PC-3 (cell line): ENCODE results near the gene MAN1B1. TPM values are rescaled to one million over a fixed set of nuclear protein-coding genes. Genes with fewer than 3 reads are reported as not detected.

Experiments
- ATAC-seq: fragments of 200-7000 bp; cut with Tn5 transposase; 2 replicates; pipeline ENCODE4 v1.9.1; 2020; ENCODE audit warnings: mild to moderate bottlenecking, moderate library complexity
- BruUV-seq: library from RNA; stranded (reverse); fragments of 400-500 nt; replicated peaks from 2 replicates; lab custom pipeline; 2021; lab: Mats Ljungman, UMichigan
- CTCF ChIA-PET: fragments of 300-600 bp; sonication (Branson Sonifier 250); formaldehyde crosslinking; loops from one replicate; lab custom pipeline; 2022; ENCODE audit warnings: antibody characterized with exemption; lab: Charles Lee
- POLR2A ChIA-PET: fragments of 300-600 bp; sonication (Branson Sonifier 250); formaldehyde crosslinking; loops from one replicate; lab custom pipeline; 2022; ENCODE audit warnings: antibody characterized with exemption; ENCODE audit not compliant: unreplicated experiment; lab: Charles Lee
- DNase-seq: peaks from one replicate; pipeline ENCODE4 v3.0.0-alpha.2; 2015
- H2AFZ ChIP-seq: fragments of 300-600 bp; sonication (generic); 2 replicates; pipeline ENCODE4 v1.6.0; 2016; ENCODE audit warnings: antibody characterized with exemption, low read length
- H3F3A ChIP-seq: fragments of 300-600 bp; sonication (generic); one replicate; pipeline ENCODE4 v1.6.0; 2017; ENCODE audit warnings: antibody characterized with exemption, low read length, control low read depth, mild to moderate bottlenecking; ENCODE audit not compliant: unreplicated experiment
- H3K27ac ChIP-seq: fragments of 300-600 bp; sonication (generic); 2 replicates; pipeline ENCODE4 v1.5.1; 2016; ENCODE audit warnings: mild to moderate bottlenecking, low read length
- H3K27me3 ChIP-seq: fragments of 300-600 bp; sonication (generic); 2 replicates; pipeline ENCODE4 v1.6.1; 2016; ENCODE audit warnings: low read length, mixed read lengths
- H3K36me3 ChIP-seq: fragments of 300-600 bp; sonication (generic); 2 replicates; pipeline ENCODE4 v1.6.1; 2016; ENCODE audit warnings: low read depth, mixed run types, low read length, mixed read lengths
- H3K4me1 ChIP-seq: fragments of 300-600 bp; sonication (generic); 2 replicates; pipeline ENCODE4 v1.5.1; 2016; ENCODE audit warnings: low read length; ENCODE audit not compliant: insufficient read depth
- H3K4me2 ChIP-seq: fragments of 300-600 bp; sonication (generic); 2 replicates; pipeline ENCODE4 v1.6.0; 2016; ENCODE audit warnings: low read length
- H3K4me3 ChIP-seq: fragments of 300-600 bp; sonication (generic); 2 replicates; pipeline ENCODE4 v1.5.1; 2016; ENCODE audit warnings: mild to moderate bottlenecking, low read length, mixed read lengths
- H3K79me2 ChIP-seq: fragments of 300-600 bp; sonication (generic); 2 replicates; pipeline ENCODE4 v1.6.1; 2017; ENCODE audit warnings: low read length, mixed read lengths
- H3K9ac ChIP-seq: fragments of 300-600 bp; sonication (generic); 2 replicates; pipeline ENCODE4 v1.6.0; 2016; ENCODE audit warnings: mild to moderate bottlenecking, low read length
- H3K9me2 ChIP-seq: fragments of 300-600 bp; sonication (generic); replicated peaks from 2 replicates; pipeline ENCODE4 v1.6.1; 2016; ENCODE audit warnings: mixed run types, low read length, mixed read lengths
- H3K9me3 ChIP-seq: fragments of 300-600 bp; sonication (generic); 2 replicates; pipeline ENCODE4 v1.6.1; 2016; ENCODE audit warnings: low read length, mixed read lengths
- H4K20me1 ChIP-seq: fragments of 300-600 bp; sonication (generic); 2 replicates; pipeline ENCODE4 v1.6.1; 2016; ENCODE audit warnings: low read length, mixed read lengths
- CTCF ChIP-seq: fragments of 300-600 bp; sonication (generic); conservative IDR thresholded peaks from 2 replicates; pipeline ENCODE4 v1.5.1; 2017; ENCODE audit warnings: antibody characterized with exemption, low read depth, mild to moderate bottlenecking, low read length
- EZH2 ChIP-seq: fragments of 300-600 bp; sonication (generic); IDR thresholded peaks from one replicate; pipeline ENCODE4 v1.6.1; 2017; ENCODE audit warnings: antibody characterized with exemption, mild to moderate bottlenecking, low read length; ENCODE audit not compliant: unreplicated experiment
- EZH2phosphoT487 ChIP-seq: fragments of 300-600 bp; sonication (generic); IDR thresholded peaks from 2 replicates; pipeline ENCODE4 v1.6.1; 2018; ENCODE audit warnings: mild to moderate bottlenecking, antibody characterized with exemption, low read length, borderline replicate concordance
- intact Hi-C: fragments of 100-400 bp; cut with micrococcal nuclease; formaldehyde crosslinking; loops from 2 replicates; pipeline ENCODE4 v1.9.0; 2023
- total RNA-seq: library from RNA; depleted of rRNA; stranded (reverse); fragments of >200 nt; gene quantifications from 2 replicates; pipeline ENCODE4 v1.2.3, GENCODE V29; 2014

Gene MAN1B1
- total RNA-seq, 1 experiment from 2014 or later: 65.5 TPM

GRCh38 chr9:137042751-137043727, 43.7 kb upstream of the MAN1B1 start:
- intact Hi-C loops: no loop called here
- no peak overlapping the region for H3K27ac ChIP-seq
- H3K79me2 ChIP-seq: peaks cover 24% of the 10 kb centered on the region
- H4K20me1 ChIP-seq: peaks cover 7% of the 10 kb centered on the region; the same call in 1 of the 2 replicates
- no TSS peak for BruUV-seq
- no peaks in the 10 kb centered on the region for H3K36me3 ChIP-seq
- ChIA-PET POLR2A (no interaction called here), CTCF (no interaction called here)
- TF ChIP-seq EZH2phosphoT487: no peak
- no peak for TF ChIP-seq EZH2
- no peak for TF ChIP-seq CTCF
- no peak overlapping the region for H3K4me2 ChIP-seq
- DNase-seq: no peak
- no peak overlapping the region for H2AFZ ChIP-seq
- no peaks in the 10 kb centered on the region for H3K27me3 ChIP-seq
- H3F3A ChIP-seq: no peaks in the 10 kb centered on the region
- ATAC-seq: no peak
- H3K9ac ChIP-seq: no peak overlapping the region
- no peaks in the 10 kb centered on the region for H3K9me2 ChIP-seq
- H3K9me3 ChIP-seq: no peaks in the 10 kb centered on the region
- H3K4me3 ChIP-seq: no peak overlapping the region
- peaks cover 9% of the 10 kb centered on the region; the same call in 1 of the 2 replicates for H3K4me1 ChIP-seq

- peaks cover 9% of the 10 kb centered on the region; the same call in 1 of the 2 replicates for H3K4me1 ChIP-seq
- no peak for DNase-seq
- H3K9ac ChIP-seq: no peak overlapping the region
- no peaks in the 10 kb centered on the region for H3K27me3 ChIP-seq
- no peaks in the 10 kb centered on the region for H3K9me2 ChIP-seq
- ChIA-PET CTCF (interaction anchor here (1.3 kb wide), 1 partner anchor 14 kb away, joined by 4 read pairs; no protein-coding TSS in a partner anchor), POLR2A (no interaction called here)
- H3K9me3 ChIP-seq: no peaks in the 10 kb centered on the region
- no peak for ATAC-seq
- intact Hi-C loops: no loop called here
- TF ChIP-seq EZH2phosphoT487 (no peak), CTCF (no peak), EZH2 (no peak)
- peak overlapping the region; percentile 95 for H3K4me2 ChIP-seq
- H3K4me3 ChIP-seq: peak overlapping the region; percentile 76; the same call in 1 of the 2 replicates
- peaks cover 7% of the 10 kb centered on the region; the same call in 1 of the 2 replicates for H4K20me1 ChIP-seq
- H3K27ac ChIP-seq: no peak overlapping the region
- BruUV-seq: TSS peak; percentile 29
- no peaks in the 10 kb centered on the region for H3F3A ChIP-seq
- H3K79me2 ChIP-seq: peaks cover 24% of the 10 kb centered on the region
- no peaks in the 10 kb centered on the region for H3K36me3 ChIP-seq
- no peak overlapping the region for H2AFZ ChIP-seq
These were observed 42.7 kb upstream of the MAN1B1 start for GRCh38 chr9:137044037-137044436.
